ENCODE results near the gene SYTL2.

DNA sequence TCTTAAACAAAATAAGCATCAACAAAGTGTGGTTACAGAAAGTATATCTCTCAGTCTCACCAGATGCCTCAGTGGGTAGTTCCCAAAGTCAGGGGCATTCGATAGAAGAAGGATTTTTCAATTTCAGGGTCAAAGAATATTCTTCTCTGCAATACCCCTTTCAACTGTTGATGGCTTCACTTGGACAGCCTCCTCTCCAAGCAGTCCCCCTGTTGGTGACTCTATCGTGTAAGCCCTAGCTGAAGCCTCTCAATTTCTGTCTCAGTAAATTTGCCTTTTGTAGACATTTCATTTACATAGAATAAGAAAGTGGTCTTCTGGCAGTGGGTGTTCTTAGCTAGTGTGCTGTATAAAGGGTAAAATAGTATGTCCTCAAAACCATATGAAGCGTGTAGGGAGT lies 33.0 kb upstream of the SYTL2 start:
- TF ChIP-seq TAF1 (IDR thresholded peaks at IDR 0.05; ENCODE audit: low read depth): no peak
- no peak for TF ChIP-seq EZH2 (IDR thresholded peaks at IDR 0.05; ENCODE audit: borderline replicate concordance, insufficient read depth, low read length, poor library complexity, severe bottlenecking)
- TF ChIP-seq, protein P1, sequence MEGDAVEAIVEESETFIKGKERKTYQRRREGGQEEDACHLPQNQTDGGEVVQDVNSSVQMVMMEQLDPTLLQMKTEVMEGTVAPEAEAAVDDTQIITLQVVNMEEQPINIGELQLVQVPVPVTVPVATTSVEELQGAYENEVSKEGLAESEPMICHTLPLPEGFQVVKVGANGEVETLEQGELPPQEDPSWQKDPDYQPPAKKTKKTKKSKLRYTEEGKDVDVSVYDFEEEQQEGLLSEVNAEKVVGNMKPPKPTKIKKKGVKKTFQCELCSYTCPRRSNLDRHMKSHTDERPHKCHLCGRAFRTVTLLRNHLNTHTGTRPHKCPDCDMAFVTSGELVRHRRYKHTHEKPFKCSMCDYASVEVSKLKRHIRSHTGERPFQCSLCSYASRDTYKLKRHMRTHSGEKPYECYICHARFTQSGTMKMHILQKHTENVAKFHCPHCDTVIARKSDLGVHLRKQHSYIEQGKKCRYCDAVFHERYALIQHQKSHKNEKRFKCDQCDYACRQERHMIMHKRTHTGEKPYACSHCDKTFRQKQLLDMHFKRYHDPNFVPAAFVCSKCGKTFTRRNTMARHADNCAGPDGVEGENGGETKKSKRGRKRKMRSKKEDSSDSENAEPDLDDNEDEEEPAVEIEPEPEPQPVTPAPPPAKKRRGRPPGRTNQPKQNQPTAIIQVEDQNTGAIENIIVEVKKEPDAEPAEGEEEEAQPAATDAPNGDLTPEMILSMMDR (IDR thresholded peaks at IDR 0.05; ENCODE audit: poor library complexity, severe bottlenecking): no peak
- no peak for TF ChIP-seq POLR2AphosphoS5 (IDR thresholded peaks at IDR 0.05)
- TF ChIP-seq, protein P2, sequence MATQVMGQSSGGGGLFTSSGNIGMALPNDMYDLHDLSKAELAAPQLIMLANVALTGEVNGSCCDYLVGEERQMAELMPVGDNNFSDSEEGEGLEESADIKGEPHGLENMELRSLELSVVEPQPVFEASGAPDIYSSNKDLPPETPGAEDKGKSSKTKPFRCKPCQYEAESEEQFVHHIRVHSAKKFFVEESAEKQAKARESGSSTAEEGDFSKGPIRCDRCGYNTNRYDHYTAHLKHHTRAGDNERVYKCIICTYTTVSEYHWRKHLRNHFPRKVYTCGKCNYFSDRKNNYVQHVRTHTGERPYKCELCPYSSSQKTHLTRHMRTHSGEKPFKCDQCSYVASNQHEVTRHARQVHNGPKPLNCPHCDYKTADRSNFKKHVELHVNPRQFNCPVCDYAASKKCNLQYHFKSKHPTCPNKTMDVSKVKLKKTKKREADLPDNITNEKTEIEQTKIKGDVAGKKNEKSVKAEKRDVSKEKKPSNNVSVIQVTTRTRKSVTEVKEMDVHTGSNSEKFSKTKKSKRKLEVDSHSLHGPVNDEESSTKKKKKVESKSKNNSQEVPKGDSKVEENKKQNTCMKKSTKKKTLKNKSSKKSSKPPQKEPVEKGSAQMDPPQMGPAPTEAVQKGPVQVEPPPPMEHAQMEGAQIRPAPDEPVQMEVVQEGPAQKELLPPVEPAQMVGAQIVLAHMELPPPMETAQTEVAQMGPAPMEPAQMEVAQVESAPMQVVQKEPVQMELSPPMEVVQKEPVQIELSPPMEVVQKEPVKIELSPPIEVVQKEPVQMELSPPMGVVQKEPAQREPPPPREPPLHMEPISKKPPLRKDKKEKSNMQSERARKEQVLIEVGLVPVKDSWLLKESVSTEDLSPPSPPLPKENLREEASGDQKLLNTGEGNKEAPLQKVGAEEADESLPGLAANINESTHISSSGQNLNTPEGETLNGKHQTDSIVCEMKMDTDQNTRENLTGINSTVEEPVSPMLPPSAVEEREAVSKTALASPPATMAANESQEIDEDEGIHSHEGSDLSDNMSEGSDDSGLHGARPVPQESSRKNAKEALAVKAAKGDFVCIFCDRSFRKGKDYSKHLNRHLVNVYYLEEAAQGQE (IDR thresholded peaks at IDR 0.05; ENCODE audit: borderline replicate concordance): no peak
- TF ChIP-seq MXI1 (conservative IDR thresholded peaks at IDR 0.05; ENCODE audit: poor library complexity, severe bottlenecking): no peak
- TF ChIP-seq RAD21 (conservative IDR thresholded peaks at IDR 0.05): no peak

Measured in neural cell (in vitro differentiated cells).